NCI-H1417 treated with DMSO at 0.1 percent for 48 hours (cell line): ENCODE results near the gene HRG.
"Not testable (repeated sequence)": the region's sequence is repeated elsewhere in the genome, so short reads cannot be mapped to it uniquely, and the experiment has no call there.

Experiments
- DNase-seq: peaks from one replicate; lab custom pipeline; 2025; lab: John Stamatoyannopoulos, UW

Gene HRG

DNA sequence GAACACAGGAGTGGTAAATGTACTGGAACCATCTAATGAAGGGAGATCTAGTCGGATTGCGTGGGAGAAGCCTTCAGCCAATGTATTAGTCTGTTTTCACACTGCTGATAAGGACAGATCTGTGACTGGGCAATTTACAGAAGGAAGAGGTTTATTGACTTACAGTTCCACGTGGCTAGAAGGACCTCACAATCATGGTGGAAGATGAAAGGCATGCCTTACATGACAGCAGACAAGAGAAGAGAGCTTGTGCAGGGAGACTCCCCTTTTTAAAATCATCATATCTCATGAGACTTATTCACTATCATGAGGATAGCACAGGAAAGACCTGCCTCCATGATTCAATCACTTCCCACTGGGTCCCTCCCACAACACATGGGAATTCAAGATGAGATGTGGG lies 17.0 kb downstream of the HRG start:
- DNase-seq: no peak

DNA sequence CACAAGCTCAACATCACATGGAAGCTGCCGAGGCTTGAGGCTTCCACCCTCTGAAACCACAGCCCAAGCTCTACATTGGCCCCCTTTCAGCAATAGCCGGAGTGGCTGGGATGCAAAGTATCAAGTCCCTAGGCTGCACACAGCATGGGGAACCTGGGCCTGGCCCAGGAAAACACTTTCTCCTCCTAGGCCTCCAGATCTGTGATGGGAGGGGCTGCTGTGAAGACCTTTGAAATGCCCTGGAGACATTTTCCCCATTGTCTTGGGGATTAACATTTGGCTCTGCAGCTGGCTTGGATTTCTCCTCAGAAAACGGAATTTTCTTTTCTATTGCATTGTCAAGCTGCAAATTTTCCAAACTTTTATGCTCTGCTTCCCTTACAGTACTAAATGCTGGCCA lies 18.2 kb downstream of the HRG start:
- no peak for DNase-seq

DNA sequence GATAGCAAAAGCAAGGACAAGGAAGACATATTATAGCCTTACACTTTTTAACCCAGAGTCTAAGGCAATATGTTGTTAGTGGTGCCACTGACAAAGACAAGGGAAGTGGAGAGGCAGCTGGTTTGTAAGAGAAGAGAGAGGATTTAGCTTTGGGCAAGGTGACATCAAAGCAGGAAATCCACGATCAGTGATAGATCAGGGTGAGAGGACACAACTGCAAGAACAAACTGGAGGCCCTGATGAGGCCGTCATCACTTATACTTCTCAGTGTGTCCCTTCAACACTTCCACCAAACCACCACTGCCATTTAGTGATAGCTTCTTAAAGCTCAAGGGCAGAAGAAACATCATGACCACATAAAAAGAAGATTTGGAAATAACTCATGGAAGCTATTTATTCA lies 20.7 kb downstream of the HRG start:
- not testable (repeated sequence) for DNase-seq

DNA sequence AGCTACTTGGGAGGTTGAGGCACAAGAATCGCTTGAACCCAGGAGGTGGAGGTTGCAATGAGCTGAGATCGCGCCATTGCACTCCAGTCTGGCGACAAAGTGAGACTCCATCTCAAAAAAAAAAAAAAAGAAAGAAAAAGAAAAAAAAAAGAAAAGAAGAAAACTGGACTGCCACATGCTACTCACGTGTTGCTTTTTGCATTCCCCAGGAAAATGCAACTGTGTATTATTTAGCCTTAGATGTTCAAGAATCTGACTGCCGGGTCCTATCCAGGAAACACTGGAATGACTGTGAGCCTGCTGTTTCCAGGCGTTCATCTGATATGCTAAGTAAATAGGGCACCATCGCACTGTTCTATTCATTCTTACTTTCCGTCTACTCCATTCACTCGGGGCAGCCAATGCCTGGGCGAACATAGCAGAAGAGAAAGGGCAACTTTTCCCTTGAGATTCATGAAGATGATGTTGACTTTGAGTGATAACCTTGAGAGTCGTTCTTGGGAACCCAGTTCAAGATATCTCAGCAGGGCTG lies 21.4 kb downstream of the HRG start:
- no peak for DNase-seq

DNA sequence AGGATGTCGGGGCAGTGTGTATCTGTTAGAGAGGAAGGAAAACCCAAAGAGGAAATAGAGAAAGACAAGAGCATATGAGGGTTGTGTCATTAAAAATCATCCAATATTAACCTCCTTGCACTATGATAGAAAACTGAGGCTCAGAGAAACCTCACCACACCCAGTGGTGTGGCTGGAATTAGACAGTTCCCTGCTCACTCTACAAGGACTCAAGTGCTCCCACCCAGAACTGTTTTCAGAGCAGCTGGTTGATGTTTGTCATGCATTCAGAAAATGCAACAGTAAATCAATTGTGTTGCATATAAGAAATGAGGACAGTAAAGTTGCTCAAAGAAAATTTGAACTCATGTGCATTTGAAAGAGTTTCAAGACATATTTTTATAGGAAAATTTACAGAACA lies 24.5 kb downstream of the HRG start:
- not testable (repeated sequence) for DNase-seq

DNA sequence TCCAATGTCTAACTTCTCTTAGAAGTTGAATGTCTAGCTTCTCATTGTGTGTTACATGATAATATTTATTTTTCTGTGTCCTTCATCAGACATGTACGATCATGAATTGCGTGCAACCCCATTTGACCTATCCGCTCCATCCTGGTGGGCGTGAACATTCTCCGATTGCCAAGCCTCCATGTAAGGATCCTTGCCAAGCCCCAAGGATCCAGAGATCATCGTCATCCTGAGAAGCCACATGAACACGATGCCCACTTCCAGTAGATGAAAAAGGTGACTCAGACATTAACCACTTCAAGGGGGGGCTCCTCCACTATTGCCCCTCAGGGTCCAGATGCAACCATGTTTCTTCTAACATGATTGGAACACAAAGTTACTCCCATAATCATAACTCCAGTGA lies 25.9 kb downstream of the HRG start:
- DNase-seq: no peak

DNA sequence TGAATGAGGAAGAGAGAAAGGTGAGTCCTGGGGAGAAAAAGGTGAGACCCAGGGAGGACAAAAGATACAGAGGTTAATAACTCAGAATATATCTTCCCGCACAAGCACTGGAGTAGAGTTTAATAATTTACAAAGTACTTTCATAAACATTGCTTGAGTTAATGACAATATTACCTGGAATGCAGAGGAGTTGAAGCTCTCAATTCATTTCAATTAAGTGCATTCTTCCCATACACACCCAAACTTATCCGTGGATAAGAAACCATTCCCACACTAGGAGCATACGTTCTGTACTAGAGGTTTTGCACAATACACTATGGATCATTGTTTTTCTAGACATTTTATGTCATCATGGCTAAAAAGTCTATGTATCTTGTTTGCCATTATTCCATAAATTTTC lies 28.0 kb downstream of the HRG start:
- no peak for DNase-seq

DNA sequence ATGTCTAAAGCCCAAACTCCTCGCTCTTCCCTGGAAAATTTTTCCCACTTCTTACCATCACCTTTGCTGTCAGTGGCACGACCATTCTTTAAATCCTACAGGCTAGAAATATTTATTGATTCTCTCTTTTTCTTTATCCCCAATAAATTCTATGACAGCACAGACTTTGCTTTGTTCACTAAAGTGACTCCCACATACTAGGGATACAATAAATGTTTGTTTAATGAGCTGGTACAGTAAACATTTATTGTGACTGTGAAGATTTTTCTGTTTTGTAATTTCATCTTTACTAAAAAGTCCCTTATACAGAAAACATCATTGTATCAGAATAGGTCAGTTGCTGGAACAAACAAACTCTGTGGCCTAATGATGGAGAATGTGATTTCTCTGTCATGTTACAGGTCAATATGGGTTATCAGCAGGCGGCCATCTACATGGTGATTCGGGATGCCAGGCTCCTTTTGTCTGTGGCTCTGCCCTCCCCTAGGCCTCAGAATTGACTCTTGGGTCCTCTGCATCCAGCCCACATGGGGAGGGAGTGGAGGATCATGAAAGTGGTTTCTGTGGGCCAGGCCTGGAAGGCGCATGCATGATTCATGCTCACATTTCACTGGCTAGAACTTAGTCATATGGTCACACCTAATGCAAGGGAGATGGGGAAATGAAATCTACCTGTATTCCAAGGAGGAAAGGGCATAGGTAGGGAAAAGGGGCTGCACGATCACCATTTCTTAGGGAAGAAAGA lies 28.6 kb downstream of the HRG start:
- DNase-seq: no peak

DNA sequence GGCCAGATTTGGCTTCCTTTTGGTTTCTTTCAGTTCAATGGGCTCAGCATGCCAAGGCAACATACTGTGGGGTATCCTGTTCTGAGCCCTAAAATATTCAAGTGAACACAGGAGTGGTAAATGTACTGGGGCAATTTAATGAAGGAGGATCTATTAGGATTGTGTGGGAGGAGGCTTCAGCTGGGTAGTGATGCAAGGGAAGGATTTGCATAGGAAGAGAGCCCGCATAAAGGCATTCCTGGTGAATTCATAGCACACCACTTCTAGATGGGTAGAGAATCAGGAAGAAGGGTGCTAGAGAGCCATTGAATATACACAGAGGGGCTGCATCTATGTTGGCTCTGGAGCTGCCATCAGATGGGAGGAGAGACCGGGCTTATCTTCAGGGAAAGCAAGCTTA lies 30.7 kb downstream of the HRG start:
- DNase-seq: no peak

DNA sequence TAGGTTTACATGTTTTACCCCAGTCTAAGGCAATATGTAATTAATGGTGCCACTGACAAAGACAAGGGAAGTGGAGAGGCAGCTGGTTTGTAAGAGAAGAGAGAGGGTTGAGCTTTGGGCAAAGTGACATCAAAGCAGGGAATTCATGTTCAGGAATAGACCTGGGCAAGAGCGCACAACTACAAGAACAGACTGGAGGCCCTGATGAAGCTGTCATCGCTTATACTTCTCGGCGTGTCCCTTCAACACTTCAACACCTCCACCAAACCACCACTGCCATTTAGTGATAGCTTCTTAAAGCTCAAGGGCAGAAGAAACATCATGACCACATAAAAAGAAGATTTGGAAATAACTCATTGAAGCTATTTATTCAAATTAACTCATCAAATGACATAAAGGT lies 31.7 kb downstream of the HRG start:
- DNase-seq: no peak

DNA sequence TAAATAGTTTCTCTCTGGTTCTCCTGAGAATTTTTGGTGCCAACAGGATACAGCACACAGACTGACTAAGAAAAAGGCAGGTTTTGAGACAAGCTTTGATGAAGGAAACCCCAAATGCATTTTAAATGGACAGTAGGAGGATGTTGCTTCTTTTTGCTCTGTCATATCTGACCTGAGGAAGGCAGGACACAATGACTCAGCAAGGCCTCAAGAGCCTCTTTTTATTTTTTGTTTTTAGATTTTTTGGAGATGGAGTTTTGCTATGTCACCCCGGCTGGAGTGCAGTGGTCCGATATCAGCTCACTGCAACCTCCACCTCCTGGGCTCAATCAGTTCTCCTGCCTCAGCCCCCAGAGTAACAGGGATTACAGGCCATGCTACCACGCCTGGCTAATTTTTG lies 34.5 kb downstream of the HRG start:
- no peak for DNase-seq

DNA sequence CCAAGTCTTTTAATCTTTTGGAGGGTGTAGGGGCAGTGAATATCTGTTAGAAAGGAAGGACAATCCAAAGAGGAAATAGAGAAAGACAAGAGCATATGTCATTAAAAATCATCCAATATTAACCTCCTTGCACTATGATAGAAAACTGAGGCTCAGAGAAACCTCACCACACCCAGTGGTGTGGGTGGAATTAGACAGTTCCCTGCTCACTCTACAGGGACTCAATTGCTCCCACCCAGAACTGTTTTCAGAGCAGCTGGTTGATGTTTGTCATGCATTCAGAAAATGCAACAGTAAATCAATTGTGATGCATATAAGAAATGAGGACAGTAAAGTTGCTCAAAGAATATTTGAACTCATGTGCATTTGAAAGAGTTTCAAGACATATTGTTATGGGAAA lies 36.6 kb downstream of the HRG start:
- not testable (repeated sequence) for DNase-seq

DNA sequence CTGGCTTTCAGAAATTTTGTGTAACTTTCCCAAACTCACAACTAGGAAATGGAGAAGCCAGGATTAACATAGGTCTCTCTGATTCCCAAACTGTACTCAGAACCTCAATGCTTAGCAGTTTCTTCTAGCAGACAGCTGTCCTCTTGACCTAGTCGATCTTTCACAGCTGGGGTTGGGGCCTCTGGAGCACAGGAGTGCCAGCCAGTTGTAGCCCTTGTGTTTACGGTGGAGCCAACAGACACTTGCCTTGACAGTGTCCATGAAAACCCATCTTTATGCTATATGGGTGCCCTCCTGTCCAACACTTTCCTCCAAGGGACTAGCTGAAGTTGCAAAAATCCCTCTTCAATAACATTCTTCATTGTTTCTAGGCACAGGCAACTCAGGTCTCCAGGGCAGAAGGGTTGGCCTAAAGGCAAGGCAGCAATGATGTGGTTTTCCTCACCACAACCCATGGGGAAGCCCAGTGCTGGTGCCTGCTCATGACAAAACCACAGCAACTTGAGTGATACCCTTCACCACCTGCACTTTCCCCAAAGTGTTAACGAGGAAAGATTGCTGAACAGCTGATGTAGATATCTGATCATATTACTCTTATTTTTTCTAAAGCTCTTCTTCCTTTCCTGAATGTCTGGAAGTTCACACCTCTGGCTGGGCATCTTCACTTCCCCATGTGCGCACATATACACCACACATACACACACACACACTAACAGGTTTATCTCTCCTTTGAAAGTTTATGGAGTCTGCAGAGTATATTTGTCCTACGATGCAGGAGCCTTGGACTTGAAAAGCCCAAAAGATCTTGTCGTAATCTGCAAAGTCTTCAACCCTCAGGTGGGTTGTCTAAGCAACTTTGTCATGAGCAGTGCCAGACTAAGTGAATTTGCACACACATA lies 40.3 kb downstream of the HRG start:
- no peak for DNase-seq

DNA sequence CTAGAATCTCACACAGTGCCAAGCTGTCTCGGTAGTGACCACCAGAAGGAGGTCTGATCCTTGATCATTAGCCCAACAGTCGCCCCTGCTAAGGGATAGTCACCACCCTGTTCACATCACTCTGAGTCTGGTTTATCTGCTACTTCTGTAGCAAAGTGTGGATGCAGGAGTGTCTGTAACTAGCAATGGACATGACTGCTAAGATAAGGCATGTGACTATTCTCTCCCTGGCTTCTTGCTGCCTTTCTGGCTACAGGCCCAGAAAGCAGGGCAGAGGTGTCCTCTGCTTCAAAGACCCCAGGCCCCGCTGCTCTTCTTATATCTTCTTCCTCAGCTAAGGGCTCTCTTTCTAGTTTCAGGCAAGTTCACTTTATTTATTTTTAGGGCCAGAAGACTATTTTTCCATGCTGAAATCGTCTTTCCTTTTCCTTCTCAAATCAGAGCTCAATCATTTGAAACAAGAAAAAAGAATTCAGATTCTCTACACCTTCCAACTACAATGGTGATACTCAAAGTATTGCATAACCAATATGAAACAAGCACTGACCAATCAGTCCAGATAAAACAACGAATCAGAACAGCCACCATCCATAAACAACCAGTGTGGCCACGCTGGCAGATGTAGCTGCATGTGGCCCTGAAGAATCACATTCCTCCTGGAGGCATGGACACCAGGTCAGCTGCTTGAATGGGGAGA lies 43.3 kb downstream of the HRG start:
- no peak for DNase-seq

DNA sequence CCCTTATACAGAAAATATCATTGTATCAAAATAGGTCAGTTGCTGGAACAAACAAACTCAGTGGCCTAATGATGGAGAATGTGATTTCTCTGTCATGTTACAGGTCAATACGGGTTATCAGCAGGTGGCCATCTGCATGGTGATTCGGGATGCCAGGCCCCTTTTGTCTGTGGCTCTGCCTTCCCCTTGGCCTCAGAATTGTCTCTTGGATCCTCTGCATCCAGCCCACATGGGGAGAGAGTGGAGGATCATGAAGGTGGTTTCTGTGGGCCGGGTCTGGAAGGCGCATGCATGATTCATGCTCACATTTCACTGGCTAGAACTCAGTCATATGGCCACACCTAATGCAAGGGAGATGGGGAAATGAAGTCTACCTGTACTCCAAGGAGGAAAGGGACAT lies 44.9 kb downstream of the HRG start:
- DNase-seq: not testable (repeated sequence)

DNA sequence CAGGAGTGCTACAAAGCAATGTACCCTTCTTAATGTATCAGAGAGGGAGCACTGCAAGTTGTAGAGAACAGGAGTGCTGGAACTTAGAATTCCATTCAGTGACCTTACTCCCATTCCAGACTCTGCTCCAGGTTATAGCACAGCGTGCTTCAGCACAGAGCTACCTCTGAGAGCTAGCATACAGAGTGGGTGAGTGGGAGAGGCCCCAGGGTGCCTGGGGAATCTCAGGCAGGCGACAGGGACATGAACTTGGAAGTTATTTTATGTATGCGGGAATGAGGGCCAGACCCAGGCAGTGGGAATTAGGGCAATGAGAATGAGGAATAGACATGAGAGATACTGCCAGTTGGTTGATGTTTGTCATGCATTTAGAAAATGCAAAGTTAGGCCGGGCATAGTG lies 47.7 kb downstream of the HRG start:
- DNase-seq: no peak

DNA sequence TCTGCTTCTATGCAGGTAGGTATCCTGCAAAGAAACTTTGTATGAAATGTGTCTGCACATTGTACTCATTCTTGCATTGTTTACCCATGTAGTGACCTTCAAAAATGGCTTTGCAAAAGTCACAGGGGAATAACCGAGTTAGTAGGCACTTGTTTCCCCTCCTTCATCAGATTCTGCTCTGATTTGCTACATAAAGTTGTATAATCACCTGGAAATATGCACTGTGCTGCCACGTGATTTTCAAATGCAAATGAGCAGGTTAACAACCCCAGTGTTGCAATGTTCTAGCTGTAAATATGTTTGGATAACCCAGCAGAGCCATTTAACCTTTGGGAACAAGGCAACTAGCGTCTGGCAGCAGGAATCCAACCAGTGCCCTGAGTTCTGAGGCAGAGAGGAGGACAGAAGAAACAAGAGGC lies 51.2 kb downstream of the HRG start, which contains the start of gene KNG1:
Gene KNG1 (plus strand): TSS at position 321 of the 419 bp plus-strand sequence. CDS start 184 bp downstream, outside the sequence.
- no peak for DNase-seq

DNA sequence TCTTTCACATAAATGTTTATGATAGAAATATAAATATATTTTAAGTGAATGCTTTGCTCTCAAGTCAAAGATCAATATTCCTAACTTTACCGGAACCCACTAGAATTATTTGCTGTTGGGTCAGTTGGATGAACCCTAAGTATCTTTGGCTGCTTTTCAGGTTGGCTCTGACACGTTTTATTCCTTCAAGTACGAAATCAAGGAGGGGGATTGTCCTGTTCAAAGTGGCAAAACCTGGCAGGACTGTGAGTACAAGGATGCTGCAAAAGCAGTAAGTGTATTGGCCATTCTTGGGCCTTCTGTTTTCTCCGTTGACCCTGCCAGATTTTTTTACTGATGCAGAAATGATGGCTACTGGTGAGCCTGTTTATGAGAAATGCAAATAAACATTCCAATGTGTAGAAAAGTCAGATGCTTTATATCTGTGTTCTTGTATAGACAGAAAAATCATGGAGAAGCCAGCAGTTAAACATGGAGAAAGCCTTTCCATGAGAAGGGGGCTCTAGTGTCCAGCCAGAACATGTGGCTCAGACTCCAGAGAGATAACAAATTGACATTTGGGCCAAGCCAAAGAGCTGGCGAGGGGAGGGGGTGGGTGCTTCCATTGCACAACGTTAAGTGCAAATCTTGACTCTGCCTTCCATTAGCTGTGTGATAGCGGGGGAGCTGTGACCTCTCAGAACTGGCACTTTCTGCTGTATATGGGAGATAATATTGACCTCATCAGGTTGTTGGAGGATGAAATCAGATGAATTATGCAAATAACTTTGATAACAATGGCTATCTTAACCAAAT lies 54.3 kb downstream of the HRG start:
- DNase-seq: no peak

DNA sequence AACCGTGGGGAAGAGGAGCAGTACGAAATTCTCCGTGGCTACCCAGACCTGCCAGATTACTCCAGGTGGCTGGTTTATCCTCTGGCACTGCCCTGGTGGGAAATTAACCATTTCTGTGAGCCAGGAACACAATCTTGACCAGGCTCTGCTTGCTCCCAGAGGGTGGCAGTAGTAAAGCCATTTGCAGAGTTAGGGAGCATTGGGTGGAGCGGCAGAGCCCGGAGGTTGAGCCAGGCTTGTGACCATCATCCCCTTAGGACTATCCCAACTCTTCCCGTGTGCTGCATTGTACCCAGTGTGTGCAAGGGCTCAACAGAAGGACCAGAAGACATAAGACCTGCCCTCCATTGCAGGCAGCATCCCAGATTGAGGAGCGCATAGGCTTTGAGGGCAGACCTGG lies 56.6 kb downstream of the HRG start:
- DNase-seq: no peak

DNA sequence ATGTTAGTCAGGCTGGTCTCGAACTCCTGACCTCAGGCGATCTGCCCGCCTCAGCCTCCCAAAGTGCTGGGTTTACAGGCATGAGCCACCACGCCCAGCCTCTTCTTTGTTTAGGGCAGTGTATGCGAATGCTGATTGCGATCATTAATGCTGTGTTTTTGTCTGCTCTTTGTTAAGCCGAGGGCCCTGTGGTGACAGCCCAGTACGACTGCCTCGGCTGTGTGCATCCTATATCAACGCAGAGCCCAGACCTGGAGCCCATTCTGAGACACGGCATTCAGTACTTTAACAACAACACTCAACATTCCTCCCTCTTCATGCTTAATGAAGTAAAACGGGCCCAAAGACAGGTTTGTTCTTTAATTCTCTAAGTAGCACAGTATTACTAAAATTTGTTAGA lies 59.1 kb downstream of the HRG start:
- no peak for DNase-seq
